ENCODE results near the gene TMEM45B. TPM values are rescaled to one million over a fixed set of nuclear protein-coding genes. Genes with fewer than 3 reads are reported as not detected.

TMEM45B gene
- total and polyA plus RNA-seq, 2 of the 13 experiments (the other 11 are each of a cell fraction or from before 2014, with no cell fraction given) = 29.1 to 181 TPM

DNA sequence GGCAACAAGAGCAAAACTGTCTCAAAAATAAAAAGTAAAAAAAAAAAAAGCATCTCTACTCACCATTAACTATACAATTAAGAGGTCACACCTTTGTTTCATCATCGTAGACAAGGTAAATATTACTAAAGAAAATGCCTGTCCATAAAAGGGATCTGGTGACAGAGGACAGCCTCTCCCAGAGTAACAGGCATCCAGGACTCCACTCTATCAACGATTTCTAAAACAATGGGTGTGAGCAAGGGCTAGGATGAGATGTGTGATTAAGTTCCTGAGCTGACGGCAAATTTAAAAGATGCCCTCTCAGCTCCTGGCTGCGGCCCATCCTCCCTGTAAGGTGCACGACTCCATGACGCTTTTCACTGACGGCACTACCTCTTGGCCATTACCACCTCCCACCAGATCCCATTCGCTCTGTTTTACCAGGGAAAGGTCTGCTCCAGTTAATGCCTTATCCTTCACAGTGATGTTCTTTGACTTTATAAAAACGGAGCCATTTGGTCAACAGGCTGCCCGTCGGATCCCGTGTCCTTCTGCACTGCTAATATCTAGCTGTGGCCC lies 2.3 kb upstream of the TMEM45B start:
- FAIRE-seq (no peak), ATAC-seq (no peak), DNase-seq (ENCODE audit: low spot score) (no peak)
- Histone ChIP-seq H3K36me3 (replicated peaks in 1 of 2; ENCODE audit: control insufficient read depth in 1 of 2, insufficient read depth in 2 of 2, low read length in 2 of 2) (no peaks in the 10 kb centered on the region), H2AFZ (ENCODE audit: low read length) (no peak overlapping the region), H3K4me2 (ENCODE audit: low read depth, low read length) (peak overlapping the region; percentile 50), H4K20me1 (ENCODE audit: insufficient read depth, low read length) (no peaks in the 10 kb centered on the region), H3K9ac (ENCODE audit: insufficient read depth, low read depth, low read length) (no peak overlapping the region), H3K27ac (ENCODE audit: extremely low read length, insufficient read depth, low read length) (no peak overlapping the region), H3K79me2 (ENCODE audit: insufficient read depth, low read length) (peaks cover 19% of the 10 kb centered on the region), H3K4me3 (replicated peaks in 1 of 3; ENCODE audit: insufficient read depth in 1 of 3, low read depth in 2 of 3, low read length in 3 of 3) (peak overlapping the region in 1 of 3 experiments; percentile 12; a peak in 1 of 6 replicates), H3K9me3 (ENCODE audit: low read length) (no peaks in the 10 kb centered on the region), H3K27me3 (ENCODE audit: control insufficient read depth in 1 of 2, insufficient read depth in 2 of 2, low read length in 2 of 2) (no peaks in the 10 kb centered on the region), H3K4me1 (ENCODE audit: insufficient read depth, low read length) (peaks cover 47% of the 10 kb centered on the region)
- intact Hi-C loops (cut with micrococcal nuclease; ENCODE audit: unreplicated experiment) (no loop called here), in situ Hi-C loops (cut with HindIII; ENCODE audit: extremely low pct_ligation_motif_present, low pct_unique_long_range_greater_than_20kb) (no loop called here)
- ChIA-PET CTCF (ENCODE audit: low intra/inter-chr PET ratio, low total read pairs) (no interaction called here), POLR2A (interaction anchor here (1.5 kb wide), 1 partner anchor 10 kb away, joined by 4 read pairs; no protein-coding TSS in a partner anchor)
- 71% methylated on average over 12 of the region's 12 CpGs for whole genome bisulfite sequencing (ENCODE audit: low lambda C conversion rate)
- TF ChIP-seq GATAD1 (CRISPR knock-in tag; IDR thresholded peaks at IDR 0.05) (no peak), KAT7 (CRISPR knock-in tag; IDR thresholded peaks at IDR 0.05; ENCODE audit: borderline replicate concordance) (no peak), ZNF274 (CRISPR knock-in tag; IDR thresholded peaks at IDR 0.05) (no peak), ZBTB21 (CRISPR knock-in tag; IDR thresholded peaks at IDR 0.05) (no peak), ZMYM4 (CRISPR knock-in tag; IDR thresholded peaks at IDR 0.05) (no peak)
- TF ChIP-seq, protein P1, sequence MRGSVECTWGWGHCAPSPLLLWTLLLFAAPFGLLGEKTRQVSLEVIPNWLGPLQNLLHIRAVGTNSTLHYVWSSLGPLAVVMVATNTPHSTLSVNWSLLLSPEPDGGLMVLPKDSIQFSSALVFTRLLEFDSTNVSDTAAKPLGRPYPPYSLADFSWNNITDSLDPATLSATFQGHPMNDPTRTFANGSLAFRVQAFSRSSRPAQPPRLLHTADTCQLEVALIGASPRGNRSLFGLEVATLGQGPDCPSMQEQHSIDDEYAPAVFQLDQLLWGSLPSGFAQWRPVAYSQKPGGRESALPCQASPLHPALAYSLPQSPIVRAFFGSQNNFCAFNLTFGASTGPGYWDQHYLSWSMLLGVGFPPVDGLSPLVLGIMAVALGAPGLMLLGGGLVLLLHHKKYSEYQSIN (CRISPR knock-in tag; IDR thresholded peaks at IDR 0.05; ENCODE audit: borderline replicate concordance) = no peak
- TF ChIP-seq, protein P2, sequence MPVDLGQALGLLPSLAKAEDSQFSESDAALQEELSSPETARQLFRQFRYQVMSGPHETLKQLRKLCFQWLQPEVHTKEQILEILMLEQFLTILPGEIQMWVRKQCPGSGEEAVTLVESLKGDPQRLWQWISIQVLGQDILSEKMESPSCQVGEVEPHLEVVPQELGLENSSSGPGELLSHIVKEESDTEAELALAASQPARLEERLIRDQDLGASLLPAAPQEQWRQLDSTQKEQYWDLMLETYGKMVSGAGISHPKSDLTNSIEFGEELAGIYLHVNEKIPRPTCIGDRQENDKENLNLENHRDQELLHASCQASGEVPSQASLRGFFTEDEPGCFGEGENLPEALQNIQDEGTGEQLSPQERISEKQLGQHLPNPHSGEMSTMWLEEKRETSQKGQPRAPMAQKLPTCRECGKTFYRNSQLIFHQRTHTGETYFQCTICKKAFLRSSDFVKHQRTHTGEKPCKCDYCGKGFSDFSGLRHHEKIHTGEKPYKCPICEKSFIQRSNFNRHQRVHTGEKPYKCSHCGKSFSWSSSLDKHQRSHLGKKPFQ (CRISPR knock-in tag; IDR thresholded peaks at IDR 0.05; ENCODE audit: insufficient replicate concordance) = no peak
- no TSS peak for BruUV-seq (replicated peaks)
